ENCODE data around the gene KCNMA1.

KCNMA1 gene

DNA sequence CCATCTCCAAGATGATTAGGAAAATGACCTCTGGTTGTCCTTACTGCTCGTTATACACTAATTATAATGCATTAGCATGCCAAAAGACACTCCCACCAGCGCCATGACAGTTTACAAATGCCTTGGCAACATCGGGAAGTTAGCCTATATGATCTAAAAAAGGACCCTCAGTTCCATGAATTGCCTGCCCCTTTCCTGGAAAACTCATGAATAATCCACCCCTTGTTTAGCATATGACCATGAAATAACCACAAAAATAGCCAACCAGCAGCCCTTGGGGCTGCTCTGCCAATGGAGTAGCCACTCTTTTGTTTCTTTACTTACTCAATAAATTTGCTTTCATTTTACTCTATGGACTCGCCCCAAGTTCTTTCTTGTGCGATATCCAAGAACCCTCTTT, 41.6 kb upstream of the KCNMA1 start:
- Histone ChIP-seq H3K9ac (no peak overlapping the region), H4K20me1 (no peaks in the 10 kb centered on the region), H3K36me3 (no peaks in the 10 kb centered on the region), H3K9me3 (replicated peaks in 1 of 11) (no peaks in the 10 kb centered on the region), H3K27ac (no peak overlapping the region), H3K4me1 (peaks cover 0 to 13% (median 0%) of the 10 kb centered on the region in 10 experiments; a peak in 2 of 20 replicates), H3K27me3 (no peaks in the 10 kb centered on the region), H3K4me3 (no peak overlapping the region), H3K4me2 (0 out of 22 replicates have a peak overlapping the region, but pooled peaks of 1 of the 11 experiments have one; percentile 1)
- no peak for TF ChIP-seq Cebpa-rat (IDR thresholded peaks at IDR 0.05)

DNA sequence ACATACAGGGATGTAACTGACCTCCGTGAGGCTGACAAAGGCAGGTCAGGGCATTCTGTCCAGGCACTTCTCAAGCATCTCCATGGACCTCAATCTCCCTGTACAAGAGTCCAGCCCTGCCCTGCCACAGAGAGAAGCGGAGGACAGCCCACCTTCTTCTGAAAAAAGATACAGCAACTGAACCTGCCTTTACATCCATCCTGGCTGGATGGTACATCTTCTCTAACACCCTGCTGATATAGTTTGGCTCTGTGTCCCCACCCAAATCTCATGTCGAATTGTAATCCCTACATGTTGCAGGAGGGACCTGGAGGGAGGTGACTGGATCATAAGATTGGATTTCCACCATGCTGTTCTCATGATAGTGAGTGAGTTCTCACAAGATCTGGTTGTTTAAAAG, 40.5 kb upstream of the KCNMA1 start:
- H3K4me3 ChIP-seq, result no peak overlapping the region

DNA sequence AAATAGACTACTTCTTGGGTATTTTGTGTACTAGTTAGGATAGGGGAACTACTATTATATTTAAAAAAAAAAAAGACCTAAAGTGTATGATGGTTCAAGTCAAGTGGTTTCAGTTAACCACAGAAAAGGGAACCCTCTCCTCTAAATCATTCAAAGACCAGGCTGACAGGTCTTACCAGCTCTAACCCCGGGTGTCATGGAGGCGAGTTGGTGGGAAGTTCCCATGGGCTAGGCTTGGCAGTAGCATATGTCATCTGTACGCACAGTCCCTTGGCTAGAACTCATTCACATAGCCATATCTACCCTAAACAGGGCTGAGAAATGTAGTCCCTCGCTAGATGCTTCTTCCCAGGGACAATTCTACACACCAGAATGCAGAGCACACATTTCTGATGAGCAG, 37.7 kb upstream of the KCNMA1 start:
- Histone ChIP-seq H3K9me3 (replicated peaks in 1 of 11) (no peaks in the 10 kb centered on the region), H4K20me1 (no peaks in the 10 kb centered on the region), H3K9ac (no peak overlapping the region), H3K27me3 (no peaks in the 10 kb centered on the region), H3K4me1 (peaks cover 0 to 13% (median 0%) of the 10 kb centered on the region in 10 experiments; a peak in 2 of 20 replicates), H3K4me2 (0 out of 22 replicates have a peak overlapping the region, but pooled peaks of 1 of the 11 experiments have one; percentile 32), H3K27ac (no peak overlapping the region), H3K4me3 (no peak overlapping the region), H3K36me3 (no peaks in the 10 kb centered on the region)
- TF ChIP-seq Cebpa-rat (IDR thresholded peaks at IDR 0.05), result no peak

More for the DNA sequence above, 40.5 kb upstream of the KCNMA1 start:
- no peaks in the 10 kb centered on the region for H4K20me1 ChIP-seq
- no peaks in the 10 kb centered on the region for H3K27me3 ChIP-seq
- H3K4me1 ChIP-seq, result peaks cover 0 to 13% (median 0%) of the 10 kb centered on the region in 10 experiments; a peak in 2 of 20 replicates
- peak overlapping the region in 1 of 11 experiments; percentile 18; a peak in 1 of 22 replicates for H3K4me2 ChIP-seq
- no peak overlapping the region for H3K27ac ChIP-seq
- no peak overlapping the region for H3K9ac ChIP-seq
- no peaks in the 10 kb centered on the region for H3K36me3 ChIP-seq
- H3K9me3 ChIP-seq (replicated peaks in 1 of 11), result no peaks in the 10 kb centered on the region
- TF ChIP-seq Cebpa-rat (IDR thresholded peaks at IDR 0.05), result no peak

DNA sequence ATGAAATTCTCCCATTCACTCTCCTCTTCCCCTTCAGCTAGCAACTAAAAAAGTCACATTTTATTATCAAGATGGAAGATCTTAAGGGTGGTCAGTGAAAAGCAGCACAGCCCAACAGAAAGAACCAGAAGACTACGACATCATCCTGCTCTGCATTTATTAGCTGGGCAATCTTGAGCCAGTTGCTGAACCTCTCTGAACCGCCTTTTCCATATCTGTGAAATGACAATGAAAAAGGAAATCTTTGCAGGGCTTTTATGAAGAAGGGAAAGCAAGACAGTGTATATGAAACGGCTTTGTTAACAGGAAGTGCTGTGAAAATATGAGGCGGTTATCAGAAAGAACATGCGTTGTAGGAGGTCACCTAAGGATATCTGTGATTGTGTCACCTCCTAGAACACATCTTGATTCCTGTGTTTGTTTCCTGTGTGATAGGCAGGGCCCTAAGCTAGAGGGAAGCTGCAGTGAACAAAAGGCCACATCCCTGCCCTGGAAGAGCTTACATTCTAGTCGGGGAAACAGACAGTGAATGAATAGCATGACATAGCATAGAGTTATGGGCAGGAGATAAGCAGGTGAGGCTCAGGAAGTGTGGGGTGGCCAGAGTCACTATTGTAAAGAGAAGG, 36.0 kb upstream of the KCNMA1 start:
- Histone ChIP-seq H3K36me3 (no peaks in the 10 kb centered on the region), H3K27ac (no peak overlapping the region), H3K9ac (no peak overlapping the region), H3K9me3 (replicated peaks in 1 of 11) (no peaks in the 10 kb centered on the region), H3K4me2 (no peak overlapping the region), H3K27me3 (no peaks in the 10 kb centered on the region), H4K20me1 (no peaks in the 10 kb centered on the region), H3K4me3 (no peak overlapping the region), H3K4me1 (peaks cover 0 to 7% (median 0%) of the 10 kb centered on the region in 10 experiments; a peak in 2 of 20 replicates)
- no peak for TF ChIP-seq Cebpa-rat (IDR thresholded peaks at IDR 0.05)

DNA sequence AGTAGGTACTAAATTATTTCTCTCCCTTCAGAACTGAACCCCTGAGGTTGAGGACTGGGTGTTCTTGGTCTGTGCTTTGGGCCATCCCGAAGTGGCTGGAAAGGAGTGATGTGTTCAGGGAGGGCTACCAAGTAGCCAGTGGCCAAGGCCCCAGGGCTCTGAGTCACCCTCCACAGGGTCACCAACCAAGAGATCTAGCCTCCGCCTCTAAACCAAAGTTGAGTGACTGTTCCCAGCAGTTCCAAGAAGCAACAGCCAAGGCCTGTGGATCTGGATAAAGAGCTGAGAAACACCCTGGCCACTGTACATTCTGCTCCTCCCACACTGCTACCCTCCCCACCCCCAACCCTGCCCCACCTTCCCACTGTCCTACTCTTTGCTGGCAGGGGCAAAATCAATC, 35.5 kb upstream of the KCNMA1 start:
- Histone ChIP-seq H4K20me1 (no peaks in the 10 kb centered on the region), H3K27me3 (no peaks in the 10 kb centered on the region), H3K4me2 (no peak overlapping the region), H3K9ac (no peak overlapping the region), H3K4me1 (peaks cover 0 to 2% (median 0%) of the 10 kb centered on the region in 10 experiments; a peak in 1 of 20 replicates), H3K4me3 (no peak overlapping the region), H3K36me3 (no peaks in the 10 kb centered on the region), H3K27ac (no peak overlapping the region), H3K9me3 (replicated peaks in 1 of 11) (no peaks in the 10 kb centered on the region)
- no peak for TF ChIP-seq Cebpa-rat (IDR thresholded peaks at IDR 0.05)

DNA sequence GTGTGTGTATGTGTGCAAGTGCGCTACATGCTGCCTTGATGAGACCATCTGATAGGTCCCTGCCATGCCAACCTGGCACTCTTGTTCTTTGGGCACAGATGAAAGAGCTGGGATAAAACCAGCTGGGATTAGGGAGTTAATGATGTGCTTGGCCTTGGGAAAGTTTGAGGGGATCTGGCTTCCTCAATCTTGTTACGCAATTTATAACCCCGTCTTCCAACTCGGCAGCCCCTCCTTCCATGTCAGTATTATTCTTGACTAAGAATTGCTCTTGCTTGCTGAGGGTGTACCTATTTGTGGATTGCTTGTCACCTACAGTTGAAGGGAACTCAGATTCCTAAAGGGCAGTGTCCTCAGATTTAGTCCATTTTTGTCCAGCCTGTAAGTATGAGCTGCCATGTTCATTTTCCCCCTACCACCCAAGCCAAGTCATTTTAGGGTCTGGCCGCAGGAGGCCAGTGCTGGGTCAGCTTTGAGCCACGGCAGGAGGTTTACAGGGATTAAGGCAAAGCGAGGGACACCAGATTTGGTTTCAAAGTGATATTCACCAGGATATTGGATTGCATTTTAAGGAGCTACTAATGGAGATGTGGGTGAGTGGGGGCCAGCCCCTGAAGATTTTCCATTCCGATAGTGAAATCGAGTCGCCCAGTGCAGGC, 34.1 kb upstream of the KCNMA1 start:
- H3K36me3 ChIP-seq, result no peaks in the 10 kb centered on the region
- H3K4me2 ChIP-seq, result no peak overlapping the region
- no peaks in the 10 kb centered on the region for H3K27me3 ChIP-seq
- peak in 2 of 11 experiments; percentile 52 to 54; a peak in 3 of 22 replicates for TF ChIP-seq Cebpa-rat (IDR thresholded peaks at IDR 0.05)
- no peak overlapping the region for H3K27ac ChIP-seq
- H3K9me3 ChIP-seq (replicated peaks in 1 of 11), result no peaks in the 10 kb centered on the region
- no peak overlapping the region for H3K4me3 ChIP-seq
- no peaks in the 10 kb centered on the region for H3K4me1 ChIP-seq
- H3K9ac ChIP-seq, result no peak overlapping the region
- H4K20me1 ChIP-seq, result no peaks in the 10 kb centered on the region

DNA sequence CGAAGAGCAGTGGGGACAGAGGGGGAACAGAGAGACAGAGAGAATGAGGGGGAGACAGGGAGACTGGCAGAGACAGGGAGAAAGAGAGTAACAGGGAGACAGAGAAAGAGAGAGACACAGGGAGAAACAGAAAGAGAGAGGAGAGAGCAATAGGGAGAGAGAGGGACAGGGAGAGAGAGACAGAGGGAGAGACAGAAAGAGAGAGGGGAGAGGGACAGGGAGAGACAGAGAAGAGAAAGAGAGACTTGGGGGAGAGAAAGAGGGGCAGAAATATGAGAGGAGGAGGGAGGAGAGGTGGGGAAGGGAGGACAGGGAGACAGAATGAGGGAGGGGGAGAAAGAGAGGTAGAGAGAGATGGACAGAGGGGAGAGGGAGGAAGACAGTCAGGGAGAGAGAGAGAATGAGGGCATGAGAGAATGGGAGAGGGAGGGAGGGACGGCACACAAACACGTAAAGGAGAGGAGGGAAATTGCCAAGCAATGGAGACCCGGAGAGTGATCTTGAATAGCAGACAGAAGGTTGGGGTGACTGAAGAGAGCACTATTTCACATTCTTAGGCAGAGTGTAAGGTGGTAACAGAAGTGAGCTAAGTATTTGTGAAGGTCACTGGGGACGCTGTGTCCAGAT, 33.3 kb upstream of the KCNMA1 start:
- Histone ChIP-seq H3K27ac (no peak overlapping the region), H4K20me1 (no peaks in the 10 kb centered on the region), H3K36me3 (no peaks in the 10 kb centered on the region), H3K4me2 (no peak overlapping the region), H3K27me3 (no peaks in the 10 kb centered on the region), H3K9ac (no peak overlapping the region), H3K4me1 (no peaks in the 10 kb centered on the region), H3K9me3 (replicated peaks in 1 of 11) (no peaks in the 10 kb centered on the region), H3K4me3 (no peak overlapping the region)
- no peak for TF ChIP-seq Cebpa-rat (IDR thresholded peaks at IDR 0.05)

DNA sequence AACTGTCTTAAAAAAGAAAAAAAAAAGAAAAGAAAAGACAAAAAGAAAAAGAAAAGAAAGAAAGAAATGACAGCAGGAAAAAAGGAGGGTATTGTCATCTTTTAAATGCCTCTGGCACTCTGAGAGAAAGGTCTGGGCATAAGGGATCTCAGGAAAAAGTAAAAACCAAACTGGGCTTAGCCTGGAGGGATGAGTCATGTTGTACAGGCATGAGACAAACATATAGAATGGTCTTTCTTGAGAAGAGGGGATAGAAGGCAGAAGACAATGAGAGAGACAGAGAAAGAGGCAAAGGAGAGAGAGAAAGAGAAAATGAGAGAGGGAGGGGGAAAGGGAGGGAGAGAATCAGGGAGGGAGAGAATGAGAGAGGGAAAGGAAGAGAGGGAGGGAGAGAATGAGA, 32.3 kb upstream of the KCNMA1 start:
- H3K27ac ChIP-seq, result no peak overlapping the region
- H3K9ac ChIP-seq, result no peak overlapping the region
- no peak for TF ChIP-seq Cebpa-rat (IDR thresholded peaks at IDR 0.05)
- H3K4me3 ChIP-seq, result no peak overlapping the region
- H4K20me1 ChIP-seq, result no peaks in the 10 kb centered on the region
- H3K4me1 ChIP-seq, result no peaks in the 10 kb centered on the region
- no peaks in the 10 kb centered on the region for H3K9me3 ChIP-seq (replicated peaks in 1 of 11)
- no peaks in the 10 kb centered on the region for H3K36me3 ChIP-seq
- H3K27me3 ChIP-seq, result no peaks in the 10 kb centered on the region
- no peak overlapping the region for H3K4me2 ChIP-seq

DNA sequence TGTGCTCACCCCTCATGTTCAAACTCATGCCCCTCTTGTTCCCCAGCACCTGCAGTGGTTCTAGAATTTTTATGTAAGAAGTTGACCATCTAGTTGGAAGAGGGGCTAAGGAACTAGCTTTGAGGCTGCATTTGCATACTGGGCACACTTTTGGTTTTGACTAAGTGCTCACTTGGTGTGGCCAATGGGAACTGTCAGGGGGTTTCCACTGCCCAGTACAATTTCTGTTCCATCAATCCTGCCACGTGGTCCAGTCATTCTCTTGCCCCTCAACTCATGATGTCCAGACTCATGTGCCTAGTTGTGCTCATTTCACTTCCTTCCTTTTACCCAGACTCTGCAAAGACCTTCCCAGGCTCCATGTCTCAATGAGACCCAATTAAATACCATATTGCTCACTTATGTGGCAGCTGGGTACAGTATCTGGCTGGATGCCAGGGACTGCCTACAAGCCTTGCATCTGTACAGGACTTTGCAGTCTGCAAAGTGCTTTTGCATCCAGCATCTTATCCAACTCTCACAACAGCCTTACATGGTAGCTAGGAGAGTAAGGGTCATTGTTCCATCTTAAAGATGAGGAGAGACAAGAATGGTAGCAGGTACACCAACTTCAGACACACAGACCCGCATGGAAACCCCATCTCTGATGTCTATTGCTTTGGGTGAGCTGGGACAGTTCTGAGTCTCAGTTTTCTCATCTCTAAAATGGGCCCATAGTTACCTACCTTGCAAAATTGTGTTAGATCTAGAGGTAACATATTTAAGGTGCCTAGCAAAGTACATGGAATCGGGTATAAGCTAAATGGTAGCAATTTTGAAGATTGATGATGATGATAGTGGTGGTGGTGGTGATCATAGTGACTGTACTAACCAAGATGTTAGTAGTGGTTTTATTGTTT, 30.1 kb upstream of the KCNMA1 start:
- no peaks in the 10 kb centered on the region for H3K27me3 ChIP-seq
- H3K9me3 ChIP-seq (replicated peaks in 1 of 11), result no peaks in the 10 kb centered on the region
- no peak overlapping the region for H3K9ac ChIP-seq
- H3K4me3 ChIP-seq, result no peak overlapping the region
- no peaks in the 10 kb centered on the region for H3K36me3 ChIP-seq
- no peak for TF ChIP-seq Cebpa-rat (IDR thresholded peaks at IDR 0.05)
- no peak overlapping the region for H3K4me2 ChIP-seq
- H3K27ac ChIP-seq, result no peak overlapping the region
- H4K20me1 ChIP-seq, result no peaks in the 10 kb centered on the region
- H3K4me1 ChIP-seq, result no peaks in the 10 kb centered on the region

Data from BLaER1 treated with 17β-estradiol and CSF1 and Interleukin-3, amounts not matched to agents 10 nM and 100 nM (cell line).